Left lung (tissue), 10 donors: ENCODE data around the gene CATSPERE. TPM values are rescaled to one million over a fixed set of nuclear protein-coding genes. Genes with fewer than 3 reads are reported as not detected.
"Not testable (repeated sequence)": the region's sequence is repeated elsewhere in the genome, so short reads cannot be mapped to it uniquely, and the experiment has no call there.

Experiments
- ATAC-seq: fragments of 200-7000 bp; cut with Tn5 transposase; one replicate; pipeline ENCODE4 v1.9.1; 2020; ENCODE audit warnings: moderate library complexity
- DNase-seq, 4 donors: peaks; one replicate each; pipeline ENCODE4 v3.0.0-alpha.2; 2013 to 2020
- H3K27ac ChIP-seq, 2 donors: fragments of 200-600 bp; sonication (generic) in 1 of 2; one replicate each; pipeline versions ENCODE4 v1.5.0 to v1.8.0; 2020 to 2021
- H3K27me3 ChIP-seq, 2 donors: fragments of 200-600 bp; sonication (generic) in 1 of 2; one replicate each; pipeline versions ENCODE4 v1.5.0 to v1.8.0; 2020 to 2021
- H3K36me3 ChIP-seq, 2 donors: fragments of 200-600 bp; sonication (generic) in 1 of 2; one replicate each; pipeline versions ENCODE4 v1.5.0 to v1.8.0; 2020 to 2021
- H3K4me1 ChIP-seq, 2 donors: fragments of 200-600 bp; one replicate each; pipeline ENCODE4 v1.8.0; 2021
- H3K4me3 ChIP-seq, 2 donors: fragments of 200-600 bp; sonication (generic) in 1 of 2; one replicate each; pipeline versions ENCODE4 v1.5.0 to v1.8.0; 2020 to 2021; ENCODE audit warnings: mild to moderate bottlenecking in 1 of 2
- H3K9me3 ChIP-seq, 2 donors: fragments of 200-600 bp; sonication (generic) in 1 of 2; one replicate each; pipeline versions ENCODE4 v1.5.0 to v1.8.0; 2020 to 2021
- intact Hi-C, 2 donors: fragments of 100-400 bp; cut with DNase I; formaldehyde crosslinking; loops; one replicate each; pipeline versions ENCODE4 v1.11.2 to v1.14.2; 2022
- polyA plus RNA-seq, 6 donors: library from polyadenylated mRNA; unstranded; fragments of 120-200 nt; gene quantifications; one replicate each; pipeline ENCODE4 v1.2.1, GENCODE V29; 2013; ENCODE audit not compliant: insufficient read length in 6 of 6
- total RNA-seq, 2 donors: library from RNA; stranded (reverse); fragmentation: NEBNext Ultra II Directional; extraction: Animal tissue kit (Norgen Biotek cat#: 25700); gene quantifications; one replicate each; pipeline ENCODE4 v1.2.1, GENCODE V29; 2021
- TF ChIP-seq, protein P1 (sequence below), 2 donors: fragments of 200-600 bp; sonication (generic) in 1 of 2; IDR thresholded peaks; one replicate each; pipeline versions ENCODE4 v1.5.0 to v1.8.0; 2021; ENCODE audit warnings: antibody characterized with exemption in 2 of 2
- donor health status: DM: no; HTN: yes; CAD: no.
- donor health status: DM: no; HTN: no; CAD: no.

CATSPERE gene
- total and polyA plus RNA-seq, 8 donors: 0.84 to 2.1 (median 1.6) TPM

DNA sequence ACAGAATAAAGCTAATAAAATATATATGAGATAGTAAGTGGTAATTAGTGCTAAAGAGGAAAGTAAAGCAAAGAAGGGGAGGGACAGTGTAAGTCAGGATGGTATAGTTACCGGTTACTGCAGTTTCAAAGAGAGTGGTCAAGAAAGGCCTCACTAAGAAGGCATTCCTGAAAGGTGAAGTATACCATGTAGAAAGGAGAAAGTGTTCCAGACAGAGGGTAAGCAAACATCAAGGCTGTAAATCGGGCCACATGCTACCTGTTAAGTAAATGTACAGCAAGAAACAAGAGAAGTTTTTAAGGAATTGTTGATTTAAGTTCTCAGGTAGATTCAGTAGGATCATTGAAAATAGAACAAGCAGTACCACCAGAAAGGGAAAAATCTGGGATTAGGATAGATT is 201.5 kb downstream of the CATSPERE start:
- TF ChIP-seq, protein P1, sequence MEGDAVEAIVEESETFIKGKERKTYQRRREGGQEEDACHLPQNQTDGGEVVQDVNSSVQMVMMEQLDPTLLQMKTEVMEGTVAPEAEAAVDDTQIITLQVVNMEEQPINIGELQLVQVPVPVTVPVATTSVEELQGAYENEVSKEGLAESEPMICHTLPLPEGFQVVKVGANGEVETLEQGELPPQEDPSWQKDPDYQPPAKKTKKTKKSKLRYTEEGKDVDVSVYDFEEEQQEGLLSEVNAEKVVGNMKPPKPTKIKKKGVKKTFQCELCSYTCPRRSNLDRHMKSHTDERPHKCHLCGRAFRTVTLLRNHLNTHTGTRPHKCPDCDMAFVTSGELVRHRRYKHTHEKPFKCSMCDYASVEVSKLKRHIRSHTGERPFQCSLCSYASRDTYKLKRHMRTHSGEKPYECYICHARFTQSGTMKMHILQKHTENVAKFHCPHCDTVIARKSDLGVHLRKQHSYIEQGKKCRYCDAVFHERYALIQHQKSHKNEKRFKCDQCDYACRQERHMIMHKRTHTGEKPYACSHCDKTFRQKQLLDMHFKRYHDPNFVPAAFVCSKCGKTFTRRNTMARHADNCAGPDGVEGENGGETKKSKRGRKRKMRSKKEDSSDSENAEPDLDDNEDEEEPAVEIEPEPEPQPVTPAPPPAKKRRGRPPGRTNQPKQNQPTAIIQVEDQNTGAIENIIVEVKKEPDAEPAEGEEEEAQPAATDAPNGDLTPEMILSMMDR (IDR thresholded peaks at IDR 0.05): no peak
- DNase-seq: peak in 1 of 4 donors; percentile 47
- no peaks in the 10 kb centered on the region for H3K9me3 ChIP-seq
- peaks cover 6 to 51% of the 10 kb centered on the region in 2 donors for H3K4me1 ChIP-seq
- intact Hi-C loops: no loop called here
- peaks cover 0 to 9% of the 10 kb centered on the region in 2 donors for H3K36me3 ChIP-seq
- H3K27me3 ChIP-seq: no peaks in the 10 kb centered on the region
- peak overlapping the region; percentile 53 to 65 for H3K27ac ChIP-seq
- no peak overlapping the region for H3K4me3 ChIP-seq
- ATAC-seq: peak; percentile 83

DNA sequence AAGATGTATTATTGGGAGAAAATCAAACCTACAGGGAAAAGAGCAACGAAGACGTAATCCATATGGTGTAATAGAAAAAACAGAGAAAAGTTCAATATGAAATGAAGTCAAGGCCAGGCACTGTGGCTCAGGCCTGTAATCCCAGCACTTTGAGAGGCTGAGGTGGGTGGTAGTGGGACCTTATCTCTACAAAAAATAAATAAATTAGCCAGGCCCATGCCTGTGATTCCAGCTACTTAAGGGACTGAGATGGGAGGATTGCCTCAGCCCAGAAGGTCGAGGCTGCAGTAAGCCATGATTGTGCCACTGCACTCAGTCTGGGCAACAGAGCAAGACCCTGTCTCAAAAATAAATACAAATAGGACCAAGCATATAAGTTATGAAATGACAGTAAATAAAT is 203.3 kb downstream of the CATSPERE start:
- no peak for ATAC-seq
- Histone ChIP-seq H3K27me3 (no peaks in the 10 kb centered on the region), H3K27ac (no peak overlapping the region), H3K4me3 (no peak overlapping the region), H3K4me1 (peaks cover 4 to 38% of the 10 kb centered on the region in 2 donors), H3K9me3 (no peaks in the 10 kb centered on the region), H3K36me3 (peaks cover 0 to 8% of the 10 kb centered on the region in 2 donors)
- intact Hi-C loops: no loop called here
- TF ChIP-seq, protein P1 (IDR thresholded peaks at IDR 0.05): no peak
- DNase-seq: no peak

DNA sequence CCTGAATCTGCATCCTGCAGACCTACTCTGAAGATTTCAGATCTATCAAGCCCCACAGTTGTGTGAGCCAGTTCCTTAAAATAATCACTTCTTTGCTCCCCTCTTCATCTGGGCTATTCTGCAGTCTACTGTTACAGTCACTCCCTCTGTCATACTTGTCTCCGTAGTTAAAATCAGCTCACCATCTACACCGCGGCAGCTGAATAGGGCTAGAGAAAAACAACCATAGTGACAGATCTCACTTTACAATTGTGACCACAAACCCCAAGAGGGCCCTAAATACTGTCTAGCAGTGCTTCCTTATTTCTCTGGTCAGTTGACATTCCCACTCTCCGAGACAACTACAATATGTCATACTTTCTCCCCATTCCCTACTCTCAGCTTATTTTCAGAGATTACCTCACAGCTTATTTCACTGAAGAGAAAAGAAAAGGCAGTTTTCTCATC is 204.7 kb downstream of the CATSPERE start:
- peak overlapping the region in 1 of 2 donors; percentile 6 for H3K4me3 ChIP-seq
- peaks cover 4 to 36% of the 10 kb centered on the region in 2 donors for H3K4me1 ChIP-seq
- DNase-seq (no peak), ATAC-seq (peak; percentile 42)
- H3K27me3 ChIP-seq: no peaks in the 10 kb centered on the region
- no peaks in the 10 kb centered on the region for H3K9me3 ChIP-seq
- intact Hi-C loops: no loop called here
- TF ChIP-seq, protein P1 (IDR thresholded peaks at IDR 0.05): no peak
- H3K27ac ChIP-seq: peak overlapping the region in 1 of 2 donors; percentile 23
- no peaks in the 10 kb centered on the region for H3K36me3 ChIP-seq

DNA sequence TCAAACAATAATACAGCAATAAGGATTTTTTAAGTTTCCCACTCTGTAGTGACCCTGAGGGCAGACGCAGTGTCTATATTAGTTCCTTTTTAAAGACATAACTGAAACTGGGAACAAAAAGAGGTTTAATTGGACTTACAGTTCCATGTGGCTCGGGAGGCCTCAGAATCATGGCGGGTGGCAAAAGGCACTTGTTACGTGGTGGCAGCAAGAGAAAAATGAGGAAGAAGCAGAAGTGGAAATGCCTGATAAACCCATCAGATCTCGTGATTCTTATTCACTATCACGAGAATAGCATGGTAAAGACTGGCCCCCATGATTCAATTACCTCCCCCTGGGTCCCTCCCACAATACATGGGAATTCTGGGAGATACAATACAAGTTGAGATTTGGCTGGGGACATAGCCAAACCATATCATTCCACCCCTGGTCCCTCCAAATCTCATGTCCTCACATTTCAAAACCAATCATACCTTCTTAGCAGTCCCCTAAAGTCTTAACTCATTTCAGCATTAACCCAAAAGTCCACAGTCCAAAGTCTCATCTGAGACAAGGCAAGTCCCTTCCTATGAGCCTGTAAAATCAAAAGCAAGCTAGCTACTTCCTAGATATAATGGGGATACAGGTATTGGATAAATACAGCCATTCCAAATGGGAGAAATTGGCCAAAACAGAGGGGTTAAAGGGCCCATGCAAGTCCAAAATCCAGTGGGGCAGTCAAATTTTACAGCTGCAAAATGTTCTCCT is 205.8 kb downstream of the CATSPERE start:
- H3K27me3 ChIP-seq, H3K4me3 ChIP-seq, DNase-seq, intact Hi-C loops, ATAC-seq, H3K36me3 ChIP-seq, H3K27ac ChIP-seq, H3K9me3 ChIP-seq: not testable (repeated sequence)
- peaks cover 4 to 36% of the 10 kb centered on the region in 2 donors for H3K4me1 ChIP-seq

DNA sequence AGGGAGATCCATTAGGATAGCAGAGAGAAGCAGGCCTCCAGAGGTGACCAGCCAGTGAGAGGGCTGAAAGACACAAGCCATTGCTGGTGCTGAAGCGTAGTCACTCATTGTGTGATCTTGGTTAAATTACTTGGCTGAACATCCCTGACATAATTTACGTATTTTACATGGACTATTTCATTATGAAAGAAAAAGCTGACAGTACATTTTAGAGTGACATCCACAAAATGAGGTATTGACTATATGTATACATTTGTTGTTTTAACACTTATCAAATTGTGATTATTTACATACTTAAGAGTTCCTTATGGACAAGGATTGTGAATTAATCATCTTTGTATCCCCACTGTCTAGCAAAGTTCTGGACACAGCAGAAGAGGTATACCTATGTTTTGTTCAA is 206.7 kb downstream of the CATSPERE start:
- Histone ChIP-seq H3K27me3 (no peaks in the 10 kb centered on the region), H3K36me3 (no peaks in the 10 kb centered on the region), H3K4me1 (peaks cover 5 to 39% of the 10 kb centered on the region in 2 donors), H3K9me3 (no peaks in the 10 kb centered on the region), H3K4me3 (no peak overlapping the region), H3K27ac (no peak overlapping the region)
- ATAC-seq: no peak
- intact Hi-C loops: no loop called here
- no peak for DNase-seq
- TF ChIP-seq, protein P1 (IDR thresholded peaks at IDR 0.05): no peak
